GM10266 (cell line): Measurements from ENCODE around the gene UNK.

Experiments used
- DNase-seq: peaks from one replicate; pipeline ENCODE4 v3.0.0; 2012; ENCODE audit errors: extremely low spot score
- TF ChIP-seq, protein P1 (sequence below): IDR thresholded peaks from 2 replicates; pipeline ENCODE4 v1.5.1; 2012; ENCODE audit warnings: mild to moderate bottlenecking, low read depth; ENCODE audit not compliant: control insufficient read depth, insufficient read depth; ENCODE audit errors: missing control alignments

Gene UNK

DNA sequence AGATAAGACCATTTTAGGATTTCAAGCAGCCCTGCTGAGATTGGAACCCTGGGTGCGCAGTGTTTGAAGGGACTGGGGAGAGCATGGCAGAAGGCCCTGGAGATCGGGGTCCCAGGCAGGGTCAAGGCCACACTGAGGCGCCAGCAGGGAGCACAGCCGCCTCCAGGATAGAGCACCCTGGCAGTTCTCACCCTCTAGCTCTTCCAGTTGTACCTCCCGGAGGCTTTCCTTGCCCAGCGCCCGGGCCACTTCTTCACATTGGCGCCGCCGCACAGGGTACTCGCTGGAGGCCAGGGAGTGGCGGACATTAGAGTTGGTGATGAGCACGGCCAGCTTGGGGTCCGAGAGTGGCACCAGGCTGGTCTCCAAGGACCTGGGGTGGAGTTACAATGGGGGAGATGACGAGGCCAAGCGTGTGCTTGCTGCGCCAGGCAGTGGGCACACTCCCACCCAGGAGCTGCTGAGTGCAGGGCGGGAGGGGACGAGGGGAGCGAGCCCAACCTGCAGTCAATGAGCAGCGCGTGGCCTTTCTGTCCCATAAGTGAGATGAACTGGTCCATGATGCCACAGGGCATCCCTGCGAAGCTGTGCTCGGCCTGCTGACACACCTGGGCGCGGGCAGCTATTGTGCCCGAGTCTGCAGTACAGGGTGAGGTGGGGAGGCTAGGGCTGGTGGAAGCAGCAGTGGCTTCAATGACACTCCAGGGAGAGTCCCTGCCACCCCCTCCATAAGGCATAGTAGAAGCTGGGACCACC lies 21.9 kb upstream of the UNK start:
- TF ChIP-seq, protein P1, sequence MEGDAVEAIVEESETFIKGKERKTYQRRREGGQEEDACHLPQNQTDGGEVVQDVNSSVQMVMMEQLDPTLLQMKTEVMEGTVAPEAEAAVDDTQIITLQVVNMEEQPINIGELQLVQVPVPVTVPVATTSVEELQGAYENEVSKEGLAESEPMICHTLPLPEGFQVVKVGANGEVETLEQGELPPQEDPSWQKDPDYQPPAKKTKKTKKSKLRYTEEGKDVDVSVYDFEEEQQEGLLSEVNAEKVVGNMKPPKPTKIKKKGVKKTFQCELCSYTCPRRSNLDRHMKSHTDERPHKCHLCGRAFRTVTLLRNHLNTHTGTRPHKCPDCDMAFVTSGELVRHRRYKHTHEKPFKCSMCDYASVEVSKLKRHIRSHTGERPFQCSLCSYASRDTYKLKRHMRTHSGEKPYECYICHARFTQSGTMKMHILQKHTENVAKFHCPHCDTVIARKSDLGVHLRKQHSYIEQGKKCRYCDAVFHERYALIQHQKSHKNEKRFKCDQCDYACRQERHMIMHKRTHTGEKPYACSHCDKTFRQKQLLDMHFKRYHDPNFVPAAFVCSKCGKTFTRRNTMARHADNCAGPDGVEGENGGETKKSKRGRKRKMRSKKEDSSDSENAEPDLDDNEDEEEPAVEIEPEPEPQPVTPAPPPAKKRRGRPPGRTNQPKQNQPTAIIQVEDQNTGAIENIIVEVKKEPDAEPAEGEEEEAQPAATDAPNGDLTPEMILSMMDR = no peak
- no peak for DNase-seq

GRCh38 chr17:75763269-75763607 lies 21.4 kb upstream of the UNK start:
- DNase-seq = no peak
- TF ChIP-seq, protein P1 = no peak

DNA sequence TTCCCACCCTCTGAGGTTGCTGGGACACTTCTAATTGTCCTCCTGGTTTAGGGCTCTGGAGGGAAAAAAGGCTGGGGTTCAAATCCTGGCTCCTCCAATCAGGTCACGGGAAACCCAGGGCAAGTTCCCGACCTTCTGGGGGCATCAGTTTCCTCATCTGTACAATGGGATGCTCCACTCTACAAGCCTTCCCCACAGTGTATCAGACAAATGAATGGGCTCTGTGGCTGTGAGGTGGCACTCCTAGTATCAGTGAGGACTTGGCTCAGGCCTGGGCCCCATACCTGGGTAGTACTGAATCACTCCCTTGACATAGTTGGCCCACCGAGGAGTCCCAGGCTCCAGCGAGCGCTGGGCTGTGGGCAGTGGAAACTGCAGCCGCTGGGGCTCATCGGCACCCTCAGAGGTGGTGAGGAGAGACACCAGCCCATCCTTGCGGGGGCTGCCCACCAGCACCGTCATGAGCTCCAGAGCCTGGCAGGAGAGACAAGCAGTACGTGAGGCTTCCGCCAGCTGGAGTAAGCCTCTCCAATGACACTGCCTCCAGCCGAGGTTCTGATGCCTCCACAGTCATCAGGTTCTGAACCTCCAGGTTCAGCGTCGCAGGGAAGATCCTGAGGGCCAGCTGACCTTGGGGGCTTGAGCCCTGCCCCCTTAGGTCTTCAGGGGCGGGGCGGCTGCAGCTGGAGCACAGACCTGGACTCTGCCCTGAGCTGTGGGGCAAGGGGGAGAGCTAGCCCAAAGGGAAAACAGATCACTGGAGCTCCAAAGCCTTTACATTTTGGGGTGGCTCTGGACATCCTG lies 20.8 kb upstream of the UNK start:
- TF ChIP-seq, protein P1 = no peak
- DNase-seq = no peak

GRCh38 chr17:75764417-75764710 lies 20.2 kb upstream of the UNK start:
- DNase-seq = no peak
- TF ChIP-seq, protein P1 = no peak

- peak; percentile 92 for DNase-seq
- TF ChIP-seq, protein P1 = peak; percentile 69
These were observed 19.7 kb upstream of the UNK start, which contains the start of gene GALK1 for GRCh38 chr17:75764711-75765421. Gene GALK1 (minus strand): TSS chr17:75765192. CDS start chr17:75765136, 56 bp downstream.

- no peak for DNase-seq
- TF ChIP-seq, protein P1 = no peak
These were observed 18.6 kb upstream of the UNK start for GRCh38 chr17:75765981-75766380.

- TF ChIP-seq, protein P1 = no peak
- no peak for DNase-seq
These were observed 16.7 kb upstream of the UNK start for GRCh38 chr17:75767881-75768280.
